NCI-H1694 treated with DMSO at 0.1 percent for 48 hours (cell line): ENCODE measurements around the gene GPR52.
A peak's percentile ranks its signal among the peaks of the same experiment; 100 is the strongest.

Source experiments
- DNase-seq: peaks from one replicate; lab custom pipeline; 2025; lab: John Stamatoyannopoulos, UW

Gene GPR52

DNA sequence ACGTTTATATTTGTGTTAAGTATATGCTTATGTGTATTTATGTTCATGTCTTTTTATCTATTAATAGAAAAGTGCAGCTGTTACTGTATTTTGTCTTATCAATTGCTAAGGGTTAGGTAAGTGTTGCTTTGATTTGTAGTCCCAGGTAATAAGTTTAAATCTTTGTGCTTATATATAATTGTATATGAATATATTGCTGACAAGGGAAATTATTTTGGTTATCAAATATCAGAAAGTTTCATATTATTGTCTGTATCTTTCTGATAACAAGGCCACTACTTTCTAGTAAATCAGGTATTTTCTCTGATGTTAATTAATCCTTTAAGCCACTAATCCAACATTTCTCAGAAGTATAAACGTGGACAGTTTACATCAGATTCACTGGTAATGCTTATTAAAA, 21.3 kb downstream of the GPR52 start:
- DNase-seq: no peak

DNA sequence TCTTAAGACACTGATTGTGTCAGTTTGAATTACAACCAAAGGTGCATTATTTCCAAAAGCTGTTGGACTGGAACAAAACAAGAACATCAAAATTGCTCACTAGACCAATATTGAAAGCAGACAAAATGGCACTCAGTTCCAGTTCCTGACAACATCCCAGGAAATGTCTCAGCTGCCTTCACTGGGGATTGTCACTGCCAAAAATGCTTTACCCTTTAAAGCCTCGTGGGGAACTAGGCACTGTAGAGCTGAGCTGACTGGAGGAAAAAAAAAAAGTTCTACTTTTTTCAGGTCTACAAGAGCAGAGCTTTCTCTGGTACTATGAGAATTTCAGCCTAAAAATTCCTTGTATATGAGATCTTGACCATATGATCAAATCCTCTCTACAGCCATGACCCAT, 21.9 kb downstream of the GPR52 start:
- no peak for DNase-seq

DNA sequence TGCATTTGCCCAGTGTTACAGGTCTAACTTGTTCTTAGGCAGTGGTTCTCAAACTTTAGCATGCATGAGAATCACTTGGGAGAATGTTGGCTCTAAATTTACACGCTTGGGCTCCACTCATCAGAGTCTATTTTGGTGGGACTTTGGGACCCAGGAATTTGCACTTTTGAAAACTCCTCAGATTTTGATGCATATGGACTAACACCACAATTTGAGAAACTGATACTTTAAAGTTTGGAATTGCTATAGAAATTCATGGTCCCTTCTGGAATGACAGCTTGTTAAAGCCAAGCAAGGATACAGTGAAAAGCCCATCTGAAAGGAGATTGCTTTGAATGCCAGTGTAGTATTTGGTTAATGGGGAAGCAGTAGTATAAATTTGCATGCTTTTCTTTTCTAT, 31.5 kb downstream of the GPR52 start:
- no peak for DNase-seq

DNA sequence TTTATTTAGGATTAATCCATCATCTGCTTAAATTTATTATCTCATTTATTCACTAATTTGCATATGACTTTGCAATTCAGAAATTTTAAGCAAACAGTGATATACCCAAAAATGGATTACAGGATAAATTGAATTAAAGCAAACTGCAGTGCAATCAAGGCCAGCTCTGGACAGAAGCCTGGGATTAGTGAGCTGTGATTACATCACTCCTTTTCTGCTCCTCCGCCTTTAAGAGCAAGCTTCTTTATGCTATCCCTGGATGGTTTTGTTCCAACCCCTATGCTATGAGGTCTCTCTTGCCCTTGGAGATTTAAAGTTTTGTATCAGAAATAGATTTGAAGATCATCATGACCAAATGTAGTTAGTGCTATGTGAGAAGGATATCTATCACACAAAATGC, 32.6 kb downstream of the GPR52 start:
- DNase-seq: no peak

DNA sequence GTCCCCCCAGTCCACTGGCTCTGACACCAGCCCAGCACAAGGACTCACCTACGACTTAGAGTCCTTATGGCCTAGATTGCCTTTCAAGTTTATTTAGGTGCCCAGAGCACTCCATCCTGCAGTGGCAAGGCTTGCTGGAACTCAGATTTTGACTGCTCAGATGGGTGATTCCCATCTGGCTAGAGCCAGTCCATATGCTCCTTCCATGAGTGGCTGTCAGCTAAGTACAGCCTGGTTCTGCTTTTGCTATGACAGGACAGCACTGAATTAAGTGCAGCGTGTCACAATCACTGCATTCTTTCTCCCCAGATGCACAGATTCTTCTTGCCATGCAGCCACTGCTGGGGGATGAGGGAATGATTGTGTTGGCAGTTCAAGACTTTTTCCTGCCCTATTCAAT, 43.8 kb downstream of the GPR52 start:
- peak; percentile 75 for DNase-seq

DNA sequence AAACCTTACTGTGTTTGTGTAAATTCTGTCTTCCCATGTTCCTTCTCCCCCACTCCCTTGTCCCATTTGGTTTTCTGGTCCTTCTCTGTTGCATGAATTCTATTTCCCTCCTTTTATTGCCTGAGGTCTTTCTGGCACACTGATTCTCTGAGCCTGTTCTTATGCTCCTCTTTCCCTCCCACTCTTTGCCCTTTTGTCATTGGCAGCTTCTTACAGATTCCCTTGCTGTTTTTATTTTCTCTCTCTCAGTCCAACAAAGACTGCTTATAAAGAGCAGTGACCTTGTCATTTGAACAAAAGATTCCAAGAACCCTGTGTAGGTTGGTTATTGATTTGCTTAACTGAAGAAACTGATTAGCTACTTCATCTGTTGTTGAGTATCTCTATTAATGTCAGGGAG, 49.7 kb downstream of the GPR52 start:
- DNase-seq: no peak
